ENCODE measurements around the gene NSFL1C. TPM values are rescaled to one million over a fixed set of nuclear protein-coding genes. Genes with fewer than 3 reads are reported as not detected.

The NSFL1C gene
- total RNA-seq, 2 experiments from 2014 or later: 94.6 to 96.2 TPM

DNA sequence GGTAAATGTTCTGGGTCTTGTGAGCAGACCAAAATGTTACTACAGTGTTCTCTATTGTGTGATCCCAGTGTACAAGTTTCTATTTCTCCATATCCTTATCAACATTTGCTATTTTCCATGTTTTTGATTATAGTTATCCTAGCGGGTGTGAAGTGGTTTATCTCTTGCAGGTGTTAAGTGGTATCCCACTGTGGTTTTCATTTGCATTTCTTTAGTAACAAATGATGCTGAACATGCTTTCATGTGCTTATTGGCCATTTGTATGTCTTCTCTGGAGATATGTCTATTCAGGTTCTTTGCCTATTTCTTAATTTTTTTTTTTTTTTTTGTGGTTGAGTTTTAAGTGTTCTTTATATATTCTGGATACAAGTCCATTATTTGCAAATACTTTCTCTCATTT is 35.5 kb downstream of the NSFL1C start:
- no peak for DNase-seq
- Mint-ChIP-seq H3K27ac (no peak overlapping the region), H3K27me3 (no peaks in the 10 kb centered on the region), H3K4me1 (peaks cover 29% of the 10 kb centered on the region), H3K9me3 (no peaks in the 10 kb centered on the region), H3K36me3 (peaks cover 11% of the 10 kb centered on the region), H3K4me3 (no peak overlapping the region)

DNA sequence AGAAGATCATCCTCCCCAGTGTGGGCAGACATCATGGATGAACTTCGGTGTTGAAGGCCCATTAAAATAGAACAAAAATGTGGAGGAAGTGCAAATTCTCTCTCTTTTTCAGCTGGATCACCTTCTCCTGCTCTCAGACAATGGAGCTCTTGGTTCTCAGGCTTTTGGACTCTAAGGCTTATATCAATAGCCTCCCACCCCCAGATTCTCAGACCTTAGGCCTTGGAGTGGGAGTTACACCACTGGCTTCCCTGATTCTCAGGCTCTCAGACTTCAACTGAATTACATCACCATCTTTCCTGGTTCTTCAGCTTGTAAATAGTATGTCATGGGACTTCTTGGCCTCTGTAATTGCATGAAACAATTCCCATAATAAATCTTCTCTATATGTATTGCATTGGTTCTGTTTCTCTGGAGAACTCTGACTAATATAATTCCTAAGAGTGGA is 36.6 kb downstream of the NSFL1C start:
- no peaks in the 10 kb centered on the region for H3K27me3 Mint-ChIP-seq
- no peak for DNase-seq
- no peak overlapping the region for H3K27ac Mint-ChIP-seq
- H3K36me3 Mint-ChIP-seq: peaks cover 8% of the 10 kb centered on the region
- H3K9me3 Mint-ChIP-seq: no peaks in the 10 kb centered on the region
- H3K4me3 Mint-ChIP-seq: no peak overlapping the region
- peaks cover 24% of the 10 kb centered on the region for H3K4me1 Mint-ChIP-seq

DNA sequence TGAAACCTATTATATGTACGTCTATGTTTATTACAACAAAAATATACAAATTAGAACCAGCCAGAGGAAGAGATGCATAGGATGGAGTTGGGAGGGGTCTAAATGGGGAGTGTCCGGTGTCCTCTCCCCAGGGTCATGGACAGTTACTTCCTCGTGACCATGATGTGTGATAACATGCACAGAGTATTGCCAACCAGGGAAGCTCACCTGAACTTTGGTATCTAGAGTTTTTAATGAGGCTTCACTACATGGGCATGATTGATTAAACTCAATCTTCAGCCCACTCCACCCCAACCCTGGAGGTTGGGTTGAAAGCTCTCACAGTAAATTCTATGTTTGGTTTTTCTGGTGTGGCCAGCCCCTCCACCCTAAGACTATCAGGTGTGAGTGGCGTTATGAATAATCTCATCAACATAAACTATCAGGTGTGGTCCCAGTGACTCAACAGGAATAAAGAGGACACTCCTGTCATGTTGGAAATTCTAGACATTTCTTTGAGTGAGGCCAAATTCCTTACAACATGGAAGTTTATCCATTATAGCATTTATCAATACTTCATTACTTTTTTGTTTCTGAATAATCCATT is 37.4 kb downstream of the NSFL1C start:
- no peak for DNase-seq
- no peak overlapping the region for H3K27ac Mint-ChIP-seq
- H3K9me3 Mint-ChIP-seq: no peaks in the 10 kb centered on the region
- no peaks in the 10 kb centered on the region for H3K27me3 Mint-ChIP-seq
- H3K36me3 Mint-ChIP-seq: peaks cover 5% of the 10 kb centered on the region
- peaks cover 17% of the 10 kb centered on the region for H3K4me1 Mint-ChIP-seq
- no peak overlapping the region for H3K4me3 Mint-ChIP-seq

DNA sequence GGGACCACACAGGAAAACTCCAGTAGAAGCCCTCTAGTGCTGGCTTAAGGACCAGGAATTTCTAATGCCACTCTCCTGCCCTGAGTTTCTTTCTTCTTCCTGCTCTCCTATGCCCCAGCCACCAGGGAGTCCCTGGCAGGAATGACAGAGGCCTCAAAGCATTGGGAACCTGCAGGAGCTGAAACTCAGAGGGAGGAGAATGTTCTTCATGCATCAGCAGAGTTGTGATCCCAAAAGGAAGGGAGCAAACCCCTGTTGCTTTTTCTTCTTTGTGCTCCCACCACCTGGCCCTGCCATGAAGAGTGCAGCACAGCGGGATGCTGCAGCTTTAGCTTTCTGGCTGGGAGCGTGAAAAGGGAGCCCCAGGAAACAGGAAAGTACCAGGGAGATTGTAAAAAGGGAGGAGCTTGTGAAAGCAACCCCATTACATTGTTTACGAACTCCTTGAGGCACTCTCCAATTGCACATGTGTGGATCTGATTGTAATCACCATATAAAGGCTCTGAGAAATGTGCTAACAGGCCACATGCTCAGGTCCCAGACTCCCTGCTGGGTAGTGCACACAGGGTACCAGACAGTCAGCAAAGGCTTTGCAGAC is 39.1 kb downstream of the NSFL1C start:
- Mint-ChIP-seq H3K27me3 (no peaks in the 10 kb centered on the region), H3K4me3 (no peak overlapping the region), H3K36me3 (peaks cover under 1% of the 10 kb centered on the region), H3K27ac (no peak overlapping the region), H3K9me3 (no peaks in the 10 kb centered on the region), H3K4me1 (peaks cover 14% of the 10 kb centered on the region)
- no peak for DNase-seq

DNA sequence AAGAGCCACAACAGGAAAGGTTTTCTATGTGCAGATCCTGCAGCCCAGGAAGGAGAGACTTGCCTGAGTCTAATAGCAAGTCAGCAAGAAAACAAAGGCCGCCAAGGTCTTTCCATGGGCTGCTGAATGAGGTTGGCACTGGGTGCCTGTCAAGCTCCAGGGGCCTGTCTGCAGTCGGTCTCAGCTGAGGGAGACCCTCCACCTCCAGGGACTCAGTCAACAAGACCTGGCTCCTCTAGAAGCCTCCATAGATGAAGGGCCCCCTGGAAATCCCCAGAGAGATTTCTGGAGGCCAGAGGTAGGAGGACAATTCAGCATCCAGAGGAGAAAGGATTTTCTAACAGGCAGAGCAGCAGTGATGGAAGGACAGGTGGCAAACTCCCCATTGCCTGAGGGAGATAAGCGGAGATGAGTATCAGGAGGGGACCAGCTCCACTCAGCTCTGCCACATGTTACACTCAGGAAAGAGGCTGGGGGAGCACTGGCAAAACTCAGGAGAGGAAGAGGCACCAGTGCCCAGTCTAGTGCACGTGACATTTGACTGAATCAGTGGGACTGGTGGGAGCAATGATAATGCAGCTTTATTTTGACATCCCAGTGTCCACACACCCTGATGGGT is 40.3 kb downstream of the NSFL1C start:
- DNase-seq: no peak
- no peaks in the 10 kb centered on the region for H3K9me3 Mint-ChIP-seq
- no peak overlapping the region for H3K4me3 Mint-ChIP-seq
- H3K36me3 Mint-ChIP-seq: no peaks in the 10 kb centered on the region
- no peaks in the 10 kb centered on the region for H3K27me3 Mint-ChIP-seq
- no peak overlapping the region for H3K27ac Mint-ChIP-seq
- H3K4me1 Mint-ChIP-seq: peaks cover 10% of the 10 kb centered on the region

DNA sequence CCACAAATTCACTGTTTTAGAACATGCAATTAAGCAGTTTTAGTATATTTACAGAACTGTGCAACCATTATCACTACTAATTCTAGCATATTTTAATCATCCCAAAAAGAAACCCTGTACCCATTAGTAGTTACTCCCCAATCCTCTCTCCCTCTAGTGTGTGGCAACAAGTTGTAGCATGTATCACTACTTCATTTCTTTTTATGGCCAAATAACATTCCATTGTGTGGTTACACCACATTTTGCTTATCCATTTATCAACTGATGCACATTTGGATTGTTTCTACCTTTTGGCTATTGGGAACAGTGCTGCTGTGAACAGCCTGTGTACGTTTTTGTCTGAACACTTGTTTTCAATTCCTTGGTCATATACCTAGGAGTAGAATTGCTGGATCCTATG is 42.3 kb downstream of the NSFL1C start:
- no peak overlapping the region for H3K4me3 Mint-ChIP-seq
- no peaks in the 10 kb centered on the region for H3K27me3 Mint-ChIP-seq
- peaks cover 10% of the 10 kb centered on the region for H3K4me1 Mint-ChIP-seq
- H3K36me3 Mint-ChIP-seq: peaks cover 4% of the 10 kb centered on the region
- H3K27ac Mint-ChIP-seq: no peak overlapping the region
- H3K9me3 Mint-ChIP-seq: peaks cover 8% of the 10 kb centered on the region
- DNase-seq: no peak

DNA sequence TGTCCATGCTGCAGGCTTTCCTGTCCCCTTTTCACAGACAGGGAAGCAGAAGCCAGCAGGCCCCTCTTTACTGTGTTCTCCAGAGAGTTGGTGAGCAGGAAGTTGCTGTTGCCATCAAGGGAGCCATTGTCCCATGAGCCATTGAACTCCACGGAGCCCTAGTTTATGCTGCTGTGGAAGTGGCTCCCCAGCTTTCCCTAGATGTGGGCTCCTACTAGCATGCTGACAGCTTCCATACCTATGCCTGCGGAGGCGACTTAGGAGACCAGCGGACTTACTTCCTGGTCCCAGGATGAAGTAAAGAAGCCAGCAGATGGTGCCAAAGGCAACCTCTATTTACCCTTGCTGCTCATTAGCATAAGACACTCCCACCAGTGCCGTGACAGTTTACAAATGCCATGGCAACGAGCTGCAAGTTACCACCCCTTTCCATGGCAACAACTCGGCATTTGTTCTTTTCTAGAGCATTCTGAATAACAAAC is 43.0 kb downstream of the NSFL1C start:
- Mint-ChIP-seq H3K36me3 (peaks cover 8% of the 10 kb centered on the region), H3K9me3 (peaks cover 12% of the 10 kb centered on the region), H3K27me3 (no peaks in the 10 kb centered on the region), H3K27ac (no peak overlapping the region), H3K4me1 (peaks cover 10% of the 10 kb centered on the region), H3K4me3 (no peak overlapping the region)
- DNase-seq: no peak

DNA sequence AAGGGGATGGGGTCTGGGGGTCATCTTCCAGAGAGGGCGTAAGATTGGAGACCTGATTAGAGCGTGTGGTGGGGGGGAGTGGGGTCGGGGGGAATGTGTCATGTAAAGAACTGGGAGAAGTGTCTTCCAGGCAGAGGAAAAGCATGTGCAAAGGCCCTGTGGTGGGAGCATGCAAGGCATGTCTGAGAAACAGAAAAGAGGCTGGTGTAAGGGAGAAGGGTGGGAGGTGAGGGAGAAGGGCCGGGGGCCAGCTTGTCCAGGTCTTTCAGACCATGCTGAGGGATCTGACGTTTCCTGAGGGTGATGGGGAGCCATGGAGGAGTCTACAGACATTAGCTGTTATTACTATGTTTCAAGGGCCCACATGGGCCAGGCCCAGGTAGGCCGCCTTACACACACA is 43.4 kb downstream of the NSFL1C start:
- H3K4me3 Mint-ChIP-seq: no peak overlapping the region
- no peak overlapping the region for H3K27ac Mint-ChIP-seq
- peaks cover 10% of the 10 kb centered on the region for H3K4me1 Mint-ChIP-seq
- no peaks in the 10 kb centered on the region for H3K27me3 Mint-ChIP-seq
- no peak for DNase-seq
- H3K36me3 Mint-ChIP-seq: peaks cover 8% of the 10 kb centered on the region
- peaks cover 12% of the 10 kb centered on the region for H3K9me3 Mint-ChIP-seq

DNA sequence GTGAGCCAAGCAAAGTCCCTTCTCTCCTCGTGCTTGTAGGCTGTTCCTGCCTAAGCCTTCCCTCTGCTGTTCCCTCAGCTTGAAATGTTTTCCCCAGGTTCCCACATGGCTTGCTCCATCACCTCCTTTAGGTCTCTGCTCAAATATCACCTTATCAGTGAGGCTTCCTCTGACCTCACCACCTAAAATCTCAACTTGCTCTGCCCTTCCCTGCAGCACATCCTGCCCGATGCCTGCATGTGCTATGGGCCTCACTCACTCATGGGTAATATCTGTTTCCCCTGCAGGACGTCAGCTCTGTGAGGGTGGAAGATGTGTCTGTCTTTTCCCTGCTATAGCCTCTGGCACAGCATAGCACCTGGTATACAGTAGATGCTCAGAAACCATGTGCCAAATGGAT is 43.9 kb downstream of the NSFL1C start:
- H3K27me3 Mint-ChIP-seq: no peaks in the 10 kb centered on the region
- DNase-seq: no peak
- peaks cover 8% of the 10 kb centered on the region for H3K36me3 Mint-ChIP-seq
- no peak overlapping the region for H3K27ac Mint-ChIP-seq
- no peak overlapping the region for H3K4me3 Mint-ChIP-seq
- peaks cover 10% of the 10 kb centered on the region for H3K4me1 Mint-ChIP-seq
- H3K9me3 Mint-ChIP-seq: peaks cover 12% of the 10 kb centered on the region

DNA sequence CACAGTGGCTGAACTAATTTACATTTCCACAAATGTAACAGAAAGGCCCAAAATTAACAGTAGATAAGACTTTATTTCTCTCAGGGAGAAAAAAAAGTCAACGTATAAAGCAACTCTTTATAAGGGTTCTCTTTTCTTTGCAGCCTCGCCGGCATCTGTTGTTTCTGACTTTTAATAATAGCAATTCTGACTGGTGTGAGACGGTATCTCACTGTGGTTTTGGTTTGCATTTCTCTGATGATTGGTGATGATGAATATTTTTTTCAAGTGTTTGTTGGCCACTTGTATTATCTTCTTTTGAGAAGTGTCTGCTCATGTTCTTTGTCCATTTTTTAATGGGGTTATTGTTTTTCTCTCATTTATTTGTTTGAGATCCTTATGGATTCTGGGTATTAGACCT is 46.6 kb downstream of the NSFL1C start:
- Mint-ChIP-seq H3K4me1 (peaks cover 9% of the 10 kb centered on the region), H3K27me3 (no peaks in the 10 kb centered on the region), H3K4me3 (no peak overlapping the region), H3K27ac (no peak overlapping the region), H3K36me3 (peaks cover 8% of the 10 kb centered on the region), H3K9me3 (peaks cover 12% of the 10 kb centered on the region)
- DNase-seq: no peak

DNA sequence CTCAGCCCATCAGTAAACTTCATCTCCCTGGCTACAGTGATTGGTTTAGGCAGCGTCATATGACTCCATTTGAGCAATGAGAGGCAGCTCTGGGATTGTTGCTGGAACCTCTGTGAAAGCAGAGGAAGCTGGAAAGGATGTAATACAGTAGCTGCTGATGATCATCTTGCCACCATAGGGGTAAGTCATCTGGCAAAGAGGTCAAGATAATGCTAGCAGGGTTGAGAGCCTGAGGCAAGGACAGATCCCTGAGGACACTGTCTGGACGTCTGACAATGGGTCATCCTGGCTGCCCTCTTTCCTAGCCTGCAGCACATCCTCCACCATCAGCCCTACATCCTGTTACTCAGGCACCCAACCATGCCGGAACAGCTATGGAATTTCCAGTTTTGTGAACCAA is 48.3 kb downstream of the NSFL1C start:
- Mint-ChIP-seq H3K27me3 (no peaks in the 10 kb centered on the region), H3K4me1 (peaks cover 9% of the 10 kb centered on the region), H3K4me3 (no peak overlapping the region), H3K9me3 (peaks cover 12% of the 10 kb centered on the region), H3K27ac (no peak overlapping the region), H3K36me3 (peaks cover 8% of the 10 kb centered on the region)
- DNase-seq: no peak

DNA sequence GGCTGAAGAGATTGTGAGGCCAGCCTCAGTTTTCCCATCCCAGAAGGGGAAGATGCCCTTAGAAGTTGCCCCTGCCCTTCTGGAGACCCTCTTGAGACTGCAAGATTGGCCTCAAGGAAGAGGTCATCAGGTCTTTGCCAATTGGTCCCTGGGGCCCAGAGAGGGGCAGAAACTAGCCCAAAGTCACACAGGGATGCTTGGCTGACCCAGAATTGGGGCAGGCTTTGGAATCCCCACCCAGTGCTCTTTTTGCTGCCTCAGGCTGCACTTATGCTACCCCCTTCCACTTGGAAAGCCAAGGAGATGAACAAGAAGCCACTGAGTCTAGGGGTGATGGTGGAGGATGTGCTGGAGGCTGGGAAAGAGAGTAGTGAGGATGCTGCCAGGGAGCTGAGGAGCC is 48.9 kb downstream of the NSFL1C start:
- Mint-ChIP-seq H3K36me3 (peaks cover 8% of the 10 kb centered on the region), H3K4me3 (no peak overlapping the region), H3K27me3 (no peaks in the 10 kb centered on the region), H3K9me3 (peaks cover 12% of the 10 kb centered on the region), H3K27ac (no peak overlapping the region), H3K4me1 (peaks cover 9% of the 10 kb centered on the region)
- DNase-seq: no peak

DNA sequence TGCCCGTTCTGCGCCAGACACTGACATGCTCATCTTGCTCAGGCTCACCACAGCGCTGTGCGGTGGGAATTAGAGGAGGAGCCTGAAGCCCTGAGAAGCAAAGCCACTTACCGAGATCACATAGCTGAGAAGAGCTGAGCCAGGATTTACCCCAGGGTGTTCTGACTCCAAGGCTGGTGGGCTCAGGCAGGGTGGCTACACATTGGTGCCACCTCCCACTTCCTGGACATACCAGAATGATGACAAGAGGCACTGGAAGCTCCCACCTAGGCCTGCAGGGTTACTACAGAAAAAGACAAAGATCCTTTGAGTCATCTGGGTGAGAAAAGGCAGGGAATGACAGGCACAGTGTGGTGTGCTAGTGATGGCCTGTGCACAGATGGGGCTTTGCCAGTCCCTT is 49.4 kb downstream of the NSFL1C start:
- no peak overlapping the region for H3K27ac Mint-ChIP-seq
- peaks cover 8% of the 10 kb centered on the region for H3K36me3 Mint-ChIP-seq
- DNase-seq: no peak
- H3K4me1 Mint-ChIP-seq: peaks cover 9% of the 10 kb centered on the region
- H3K4me3 Mint-ChIP-seq: no peak overlapping the region
- H3K27me3 Mint-ChIP-seq: no peaks in the 10 kb centered on the region
- H3K9me3 Mint-ChIP-seq: peaks cover 12% of the 10 kb centered on the region

DNA sequence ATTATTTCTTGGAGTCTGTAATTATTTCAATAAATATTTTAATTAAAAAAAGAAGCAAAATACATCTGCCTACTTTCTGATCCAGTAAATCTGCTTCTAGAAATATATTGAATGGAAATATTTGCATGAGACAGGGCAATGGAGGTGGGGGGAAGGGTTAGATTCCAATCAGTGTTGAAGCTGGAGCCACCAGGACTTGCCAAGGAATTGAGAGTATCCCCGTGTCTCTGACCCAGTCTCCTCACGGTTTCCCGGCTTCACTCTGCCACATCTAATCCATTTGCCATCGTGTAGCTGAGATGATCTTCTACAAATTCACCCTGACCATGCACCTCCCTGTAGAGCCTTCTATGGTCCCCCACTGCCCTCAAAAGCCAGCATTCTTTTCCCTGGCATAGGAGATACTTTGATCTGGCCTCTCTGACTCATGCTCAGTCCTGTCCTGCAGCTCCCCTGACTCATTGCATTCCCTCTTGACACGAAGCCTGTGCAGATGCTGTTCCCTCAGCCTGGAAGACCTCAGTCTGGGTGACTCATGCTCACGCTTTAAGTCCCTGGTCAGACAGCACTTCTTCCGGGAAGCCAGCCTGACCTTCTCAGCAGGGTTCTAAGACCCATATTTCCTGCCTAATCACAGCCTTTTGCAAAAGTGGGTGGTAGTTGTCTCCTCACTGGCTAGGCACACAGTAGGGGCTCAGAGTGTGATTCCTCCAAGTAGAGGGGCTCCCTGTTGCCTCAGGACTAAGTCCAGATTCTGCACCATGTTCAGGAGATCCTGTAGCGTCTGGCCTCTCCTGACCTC is 50.8 kb downstream of the NSFL1C start:
- Mint-ChIP-seq H3K4me3 (no peak overlapping the region), H3K4me1 (peaks cover 9% of the 10 kb centered on the region), H3K27ac (no peak overlapping the region), H3K27me3 (no peaks in the 10 kb centered on the region), H3K36me3 (peaks cover 10% of the 10 kb centered on the region), H3K9me3 (peaks cover 10% of the 10 kb centered on the region)
- peak; percentile 6 for DNase-seq

DNA sequence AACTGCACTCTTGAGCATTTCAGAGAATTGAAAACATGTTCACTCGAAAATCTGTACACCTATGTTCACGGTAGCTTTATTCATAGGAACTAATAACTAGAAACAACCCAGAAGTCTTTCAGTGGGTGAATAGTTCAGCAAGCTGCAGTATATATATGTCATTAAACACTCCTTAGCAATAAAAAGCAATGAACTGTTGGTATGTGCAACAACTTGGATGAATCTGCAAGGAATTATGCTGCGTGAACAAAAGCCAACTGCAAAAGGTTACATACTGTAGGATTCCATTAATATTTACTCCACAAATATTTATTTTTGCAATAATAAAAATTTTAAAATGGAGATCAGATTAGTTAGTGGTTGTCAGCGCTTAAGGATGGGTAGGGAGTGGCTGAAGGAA is 51.7 kb downstream of the NSFL1C start:
- Mint-ChIP-seq H3K9me3 (peaks cover 4% of the 10 kb centered on the region), H3K27ac (no peak overlapping the region), H3K36me3 (peaks cover 6% of the 10 kb centered on the region), H3K4me3 (no peak overlapping the region), H3K27me3 (no peaks in the 10 kb centered on the region), H3K4me1 (peaks cover 9% of the 10 kb centered on the region)
- no peak for DNase-seq
